ENCODE results near the gene HSCB. TPM values are rescaled to one million over a fixed set of nuclear protein-coding genes. Genes with fewer than 3 reads are reported as not detected.

HSCB gene
- total and polyA plus RNA-seq, 4 donors = 10.3 to 23.6 (median 15.0) TPM

DNA sequence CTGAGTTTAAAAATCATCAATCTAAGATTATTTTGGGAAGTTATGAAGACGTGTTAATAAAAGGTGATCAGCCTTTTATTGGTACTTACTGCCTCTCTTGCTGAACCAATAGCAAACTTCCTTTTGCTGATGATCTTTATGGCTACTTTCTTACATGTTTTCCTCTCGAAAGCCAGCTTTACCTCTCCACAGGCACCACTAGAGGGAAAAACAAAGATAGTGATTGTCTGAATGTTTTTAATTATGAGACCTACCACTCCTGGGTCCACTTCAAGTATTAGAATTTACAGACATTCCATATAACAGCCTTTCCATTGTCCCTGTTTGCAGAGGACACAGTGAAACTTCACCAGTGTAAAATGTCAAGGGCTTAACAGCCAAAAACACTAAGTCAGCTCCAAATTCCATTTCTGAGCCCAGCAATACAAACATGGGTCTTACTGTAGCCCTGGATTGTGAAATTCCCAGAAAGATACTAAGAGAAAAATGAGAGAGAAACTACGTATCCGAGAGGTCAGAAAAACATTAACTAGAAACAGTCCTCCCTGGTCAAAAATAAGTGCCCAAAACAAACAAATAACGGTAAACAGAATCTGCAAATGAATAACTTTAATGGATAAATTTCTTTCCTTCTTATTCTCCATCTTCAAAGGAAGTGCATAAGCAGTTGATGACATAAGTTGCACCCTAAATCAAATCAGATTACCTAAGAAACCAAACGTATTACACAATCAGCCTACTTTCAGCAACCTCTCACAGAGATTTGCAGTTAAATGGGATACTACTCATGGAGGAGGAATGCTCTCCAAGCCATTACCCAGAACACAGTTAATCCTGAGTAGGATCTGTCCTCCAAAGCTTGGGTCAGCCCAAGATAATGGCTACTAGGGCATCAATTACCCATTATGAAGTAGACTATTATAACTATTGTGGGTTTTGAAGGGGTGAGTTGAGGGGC, 29.7 kb upstream of the HSCB start:
- H3K9me3 ChIP-seq (ENCODE audit: control insufficient read depth, low read length) = no peaks in the 10 kb centered on the region
- ATAC-seq (ENCODE audit: low FRiP score) (peak; percentile 90), DNase-seq (no peak)
- H3K27ac ChIP-seq (ENCODE audit: low read depth in 1 of 2, low read length in 2 of 2) = peak overlapping the region in 1 of 2 donors; percentile 43
- no peaks in the 10 kb centered on the region for H3K27me3 ChIP-seq (ENCODE audit: control insufficient read depth in 1 of 2, insufficient read depth in 2 of 2, low read length in 1 of 2)
- no peak overlapping the region for H3K4me3 ChIP-seq (ENCODE audit: low read length in 2 of 2)
- no peaks in the 10 kb centered on the region for H3K36me3 ChIP-seq (ENCODE audit: control insufficient read depth in 1 of 2, insufficient read depth in 2 of 2, low read length in 1 of 2)
- peaks cover 2 to 4% of the 10 kb centered on the region in 2 donors for H3K4me1 ChIP-seq (ENCODE audit: control insufficient read depth in 1 of 2, insufficient read depth in 2 of 2, low read length in 2 of 2)
- intact Hi-C loops (cut with DNase I) = no loop called here
- WGBS, 2 donors = 25 to 29% methylated on average over 6 of the region's 6 CpGs

DNA sequence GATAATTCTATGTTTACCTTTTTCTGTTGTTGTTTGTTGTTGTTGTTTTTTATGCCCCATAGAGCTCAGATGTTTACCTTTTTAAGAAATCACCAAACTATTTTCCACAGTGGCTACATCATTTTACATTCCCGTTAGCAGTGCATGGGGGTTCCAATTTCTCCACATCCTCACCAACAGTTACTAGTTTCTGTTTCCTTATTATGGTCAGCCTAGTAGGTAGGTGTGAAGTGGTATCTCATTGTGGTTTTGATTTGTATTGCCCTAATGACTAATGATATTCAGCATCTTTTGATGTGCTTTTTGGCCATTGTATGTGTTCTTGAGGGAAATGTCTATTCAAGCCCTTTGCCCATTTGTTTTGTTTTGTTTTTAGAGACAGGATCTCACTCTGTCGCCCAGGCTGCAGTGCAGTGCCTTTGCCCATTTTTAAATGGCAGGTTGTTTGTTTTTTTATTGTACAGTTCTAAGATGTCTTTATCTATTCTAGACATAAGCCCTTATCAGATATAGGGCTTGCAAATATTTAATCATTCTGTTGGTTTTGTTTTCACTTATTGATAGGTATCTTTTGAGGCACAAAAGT, 27.7 kb upstream of the HSCB start:
- no peak for ATAC-seq (ENCODE audit: low FRiP score)

DNA sequence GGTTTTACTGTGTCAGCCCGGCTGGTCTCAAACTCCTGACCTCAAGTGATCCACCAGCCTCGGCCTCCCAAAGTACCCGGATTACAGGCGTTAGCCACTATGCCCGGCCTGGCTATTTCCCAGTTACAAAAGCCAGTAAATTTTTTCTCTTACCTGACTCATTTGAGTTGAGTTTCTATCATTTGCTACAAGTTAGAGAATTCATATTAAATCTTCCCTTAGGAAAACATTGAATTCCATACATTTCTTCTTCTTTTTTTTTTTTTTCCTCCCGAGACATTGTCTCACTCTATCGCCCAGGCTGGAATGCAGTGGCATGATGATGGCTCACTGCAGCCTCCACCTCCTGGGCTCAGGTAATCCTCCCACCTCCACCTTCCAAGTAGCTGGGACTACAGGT, 26.2 kb upstream of the HSCB start:
- Histone ChIP-seq H3K9me3 (ENCODE audit: control insufficient read depth, low read length) (no peaks in the 10 kb centered on the region), H3K27me3 (ENCODE audit: control insufficient read depth in 1 of 2, insufficient read depth in 2 of 2, low read length in 1 of 2) (no peaks in the 10 kb centered on the region), H3K27ac (ENCODE audit: low read depth in 1 of 2, low read length in 2 of 2) (no peak overlapping the region), H3K36me3 (ENCODE audit: control insufficient read depth in 1 of 2, insufficient read depth in 2 of 2, low read length in 1 of 2) (no peaks in the 10 kb centered on the region), H3K4me3 (ENCODE audit: low read length in 2 of 2) (no peak overlapping the region), H3K4me1 (ENCODE audit: control insufficient read depth in 1 of 2, insufficient read depth in 2 of 2, low read length in 2 of 2) (peaks cover 2 to 4% of the 10 kb centered on the region in 2 donors)
- no peak for DNase-seq
- no peak for ATAC-seq (ENCODE audit: low FRiP score)
- intact Hi-C loops (cut with DNase I) = no loop called here
- 94 to 95% methylated on average over 7 of the region's 7 CpGs for WGBS, 2 donors

More for the DNA sequence above, 27.7 kb upstream of the HSCB start:
- Histone ChIP-seq H3K9me3 (ENCODE audit: control insufficient read depth, low read length) (no peaks in the 10 kb centered on the region), H3K4me1 (ENCODE audit: control insufficient read depth in 1 of 2, insufficient read depth in 2 of 2, low read length in 2 of 2) (peaks cover 2 to 4% of the 10 kb centered on the region in 2 donors), H3K27me3 (ENCODE audit: control insufficient read depth in 1 of 2, insufficient read depth in 2 of 2, low read length in 1 of 2) (no peaks in the 10 kb centered on the region), H3K36me3 (ENCODE audit: control insufficient read depth in 1 of 2, insufficient read depth in 2 of 2, low read length in 1 of 2) (no peaks in the 10 kb centered on the region), H3K4me3 (ENCODE audit: low read length in 2 of 2) (no peak overlapping the region), H3K27ac (ENCODE audit: low read depth in 1 of 2, low read length in 2 of 2) (no peak overlapping the region)
- 92 to 93% methylated on average over 2 of the region's 2 CpGs for WGBS, 2 donors
- DNase-seq = no peak
- intact Hi-C loops (cut with DNase I) = no loop called here

DNA sequence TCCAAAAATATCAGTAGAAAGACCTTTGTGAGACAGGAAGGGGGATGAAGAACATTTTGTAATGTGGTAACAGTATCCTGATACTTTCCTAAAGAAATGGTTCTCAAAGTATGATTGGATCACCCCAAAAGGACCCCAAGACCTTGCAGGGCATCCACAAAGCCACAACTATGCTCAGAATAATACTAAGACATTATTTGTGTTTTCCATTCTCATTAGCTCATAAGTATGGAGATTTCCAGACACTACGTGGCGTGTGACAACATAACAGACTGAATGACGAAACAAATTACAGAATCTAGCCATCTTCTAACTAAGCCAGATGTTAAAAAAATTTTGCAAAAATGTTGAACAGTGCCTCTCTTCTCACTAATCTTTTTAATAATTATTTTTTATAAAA, 25.2 kb upstream of the HSCB start:
- H3K4me3 ChIP-seq (ENCODE audit: low read length in 2 of 2) = no peak overlapping the region
- no peak overlapping the region for H3K27ac ChIP-seq (ENCODE audit: low read depth in 1 of 2, low read length in 2 of 2)
- 97% methylated on average over 3 of the region's 3 CpGs for WGBS, 2 donors
- H3K4me1 ChIP-seq (ENCODE audit: control insufficient read depth in 1 of 2, insufficient read depth in 2 of 2, low read length in 2 of 2) = peaks cover 2 to 4% of the 10 kb centered on the region in 2 donors
- DNase-seq (no peak), ATAC-seq (ENCODE audit: low FRiP score) (no peak)
- no peaks in the 10 kb centered on the region for H3K9me3 ChIP-seq (ENCODE audit: control insufficient read depth, low read length)
- no peaks in the 10 kb centered on the region for H3K27me3 ChIP-seq (ENCODE audit: control insufficient read depth in 1 of 2, insufficient read depth in 2 of 2, low read length in 1 of 2)
- no peaks in the 10 kb centered on the region for H3K36me3 ChIP-seq (ENCODE audit: control insufficient read depth in 1 of 2, insufficient read depth in 2 of 2, low read length in 1 of 2)
- intact Hi-C loops (cut with DNase I) = no loop called here

DNA sequence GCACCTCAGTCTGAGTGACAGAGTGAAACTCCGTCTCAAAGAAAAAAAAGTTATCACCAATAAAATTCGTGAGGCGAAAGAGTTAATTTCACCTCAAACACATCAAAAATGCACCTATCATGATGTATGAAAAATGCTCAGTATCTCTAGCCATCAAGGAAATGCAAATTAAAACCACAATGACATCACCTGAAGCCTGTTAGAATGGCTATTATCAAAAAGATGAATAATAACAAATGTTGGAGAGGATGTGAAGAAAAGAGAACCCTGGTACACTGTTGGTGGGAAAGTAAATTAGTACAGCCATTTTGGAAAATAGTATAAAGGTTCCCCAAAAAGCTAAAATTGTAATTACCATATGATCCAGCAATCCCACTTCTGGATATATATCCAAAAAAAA, 23.8 kb upstream of the HSCB start:
- 95% methylated on average over 3 of the region's 3 CpGs for WGBS, 2 donors

DNA sequence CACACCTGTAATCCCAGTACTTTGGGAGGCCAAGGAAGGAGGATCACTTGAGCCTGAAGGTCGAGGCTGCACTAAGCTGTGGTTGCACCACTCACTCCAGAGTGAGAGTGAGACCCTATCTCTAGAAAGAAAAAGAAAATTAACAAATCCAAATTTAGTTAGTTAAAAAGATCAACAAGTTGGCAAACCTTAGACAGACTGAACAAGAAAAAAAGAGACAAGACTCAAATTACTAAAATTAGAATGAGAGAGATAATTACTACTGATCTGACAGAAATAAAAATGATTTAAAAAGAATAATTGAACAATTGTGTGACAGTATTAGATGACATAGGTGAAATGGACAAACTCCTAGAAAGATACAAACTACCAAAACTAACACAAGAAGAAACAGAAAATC, 13.8 kb upstream of the HSCB start:
- Histone ChIP-seq H3K27ac (ENCODE audit: low read depth in 1 of 2, low read length in 2 of 2) (no peak overlapping the region), H3K4me3 (ENCODE audit: low read length in 2 of 2) (no peak overlapping the region), H3K36me3 (ENCODE audit: control insufficient read depth in 1 of 2, insufficient read depth in 2 of 2, low read length in 1 of 2) (no peaks in the 10 kb centered on the region), H3K27me3 (ENCODE audit: control insufficient read depth in 1 of 2, insufficient read depth in 2 of 2, low read length in 1 of 2) (no peaks in the 10 kb centered on the region), H3K9me3 (ENCODE audit: control insufficient read depth, low read length) (no peaks in the 10 kb centered on the region), H3K4me1 (ENCODE audit: control insufficient read depth in 1 of 2, insufficient read depth in 2 of 2, low read length in 2 of 2) (no peaks in the 10 kb centered on the region)
- DNase-seq (no peak), ATAC-seq (ENCODE audit: low FRiP score) (no peak)
- intact Hi-C loops (cut with DNase I) = no loop called here
- WGBS, 2 donors = 96 to 100% methylated on average over 1 of the region's 1 CpG

More for the DNA sequence above, 23.8 kb upstream of the HSCB start:
- Histone ChIP-seq H3K9me3 (ENCODE audit: control insufficient read depth, low read length) (no peaks in the 10 kb centered on the region), H3K36me3 (ENCODE audit: control insufficient read depth in 1 of 2, insufficient read depth in 2 of 2, low read length in 1 of 2) (no peaks in the 10 kb centered on the region), H3K27ac (ENCODE audit: low read depth in 1 of 2, low read length in 2 of 2) (no peak overlapping the region), H3K4me1 (ENCODE audit: control insufficient read depth in 1 of 2, insufficient read depth in 2 of 2, low read length in 2 of 2) (no peaks in the 10 kb centered on the region), H3K4me3 (ENCODE audit: low read length in 2 of 2) (no peak overlapping the region), H3K27me3 (ENCODE audit: control insufficient read depth in 1 of 2, insufficient read depth in 2 of 2, low read length in 1 of 2) (no peaks in the 10 kb centered on the region)
- intact Hi-C loops (cut with DNase I) = no loop called here
- DNase-seq (no peak), ATAC-seq (ENCODE audit: low FRiP score) (no peak)

DNA sequence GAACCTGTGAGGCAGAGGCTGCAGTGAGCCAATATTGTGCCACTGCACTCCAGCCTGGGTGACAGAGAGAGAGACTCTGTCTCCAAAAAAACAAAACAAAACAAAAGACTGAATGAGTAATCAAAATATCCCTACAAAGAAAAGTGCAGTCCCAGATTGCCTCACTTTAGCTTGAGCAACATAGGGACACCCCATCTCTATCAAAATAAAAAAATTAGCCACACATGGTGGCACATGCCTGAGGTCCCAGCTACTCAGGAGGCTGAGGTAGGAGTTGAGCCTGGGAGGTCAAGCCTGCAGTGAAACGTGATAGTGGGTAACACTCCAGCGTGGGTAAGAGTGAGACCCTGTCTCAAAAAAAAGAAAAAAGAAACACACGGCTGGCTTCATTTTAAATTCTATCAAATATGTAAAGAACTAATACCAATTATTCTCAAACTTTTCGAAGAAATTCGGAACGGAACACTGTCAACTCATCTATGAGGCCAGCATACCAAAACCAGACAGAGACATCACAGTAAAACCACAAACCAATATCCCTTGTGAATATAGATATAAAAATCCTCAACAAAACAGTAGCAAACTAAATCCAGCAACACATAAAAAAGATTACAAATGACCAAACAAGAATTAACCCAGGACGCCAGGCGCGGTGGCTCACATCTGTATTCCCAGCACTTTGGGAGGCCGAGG, 13.1 kb upstream of the HSCB start:
- ATAC-seq (ENCODE audit: low FRiP score) (no peak), DNase-seq (no peak)
- Histone ChIP-seq H3K36me3 (ENCODE audit: control insufficient read depth in 1 of 2, insufficient read depth in 2 of 2, low read length in 1 of 2) (no peaks in the 10 kb centered on the region), H3K27ac (ENCODE audit: low read depth in 1 of 2, low read length in 2 of 2) (no peak overlapping the region), H3K9me3 (ENCODE audit: control insufficient read depth, low read length) (no peaks in the 10 kb centered on the region), H3K27me3 (ENCODE audit: control insufficient read depth in 1 of 2, insufficient read depth in 2 of 2, low read length in 1 of 2) (no peaks in the 10 kb centered on the region), H3K4me1 (ENCODE audit: control insufficient read depth in 1 of 2, insufficient read depth in 2 of 2, low read length in 2 of 2) (no peaks in the 10 kb centered on the region), H3K4me3 (ENCODE audit: low read length in 2 of 2) (no peak overlapping the region)
- intact Hi-C loops (cut with DNase I) = no loop called here
- WGBS, 2 donors = 94 to 95% methylated on average over 10 of the region's 10 CpGs

DNA sequence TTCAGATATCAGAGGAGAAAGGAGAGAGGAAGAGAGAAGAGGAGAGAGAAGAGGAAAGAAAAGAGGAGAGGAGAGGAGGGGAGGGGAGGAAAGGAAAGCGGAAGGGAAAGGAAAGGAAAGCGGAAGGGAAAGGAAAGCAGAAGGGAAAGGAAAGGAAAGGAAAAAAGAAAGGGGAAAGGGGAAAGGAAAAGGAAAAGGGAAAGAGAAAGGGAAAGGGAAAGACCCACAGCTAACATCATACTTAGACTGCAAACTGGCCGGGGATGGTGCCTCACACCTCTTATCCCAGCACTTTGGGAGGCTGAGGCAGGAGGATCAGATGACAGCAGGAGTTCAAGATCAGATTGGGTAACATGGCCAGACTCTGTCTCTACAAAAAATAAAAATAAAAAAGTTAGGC, 11.7 kb upstream of the HSCB start:
- DNase-seq (no peak), ATAC-seq (ENCODE audit: low FRiP score) (no peak)
- Histone ChIP-seq H3K9me3 (ENCODE audit: control insufficient read depth, low read length) (no peaks in the 10 kb centered on the region), H3K4me3 (ENCODE audit: low read length in 2 of 2) (no peak overlapping the region), H3K27me3 (ENCODE audit: control insufficient read depth in 1 of 2, insufficient read depth in 2 of 2, low read length in 1 of 2) (no peaks in the 10 kb centered on the region), H3K27ac (ENCODE audit: low read depth in 1 of 2, low read length in 2 of 2) (no peak overlapping the region), H3K36me3 (ENCODE audit: control insufficient read depth in 1 of 2, insufficient read depth in 2 of 2, low read length in 1 of 2) (no peaks in the 10 kb centered on the region), H3K4me1 (ENCODE audit: control insufficient read depth in 1 of 2, insufficient read depth in 2 of 2, low read length in 2 of 2) (no peaks in the 10 kb centered on the region)
- WGBS, 2 donors = 84 to 90% methylated on average over 3 of the region's 3 CpGs
- intact Hi-C loops (cut with DNase I) = no loop called here

Measured in aorta (tissue), 5 donors.